ENCODE measurements around the gene GRID1.

DNA sequence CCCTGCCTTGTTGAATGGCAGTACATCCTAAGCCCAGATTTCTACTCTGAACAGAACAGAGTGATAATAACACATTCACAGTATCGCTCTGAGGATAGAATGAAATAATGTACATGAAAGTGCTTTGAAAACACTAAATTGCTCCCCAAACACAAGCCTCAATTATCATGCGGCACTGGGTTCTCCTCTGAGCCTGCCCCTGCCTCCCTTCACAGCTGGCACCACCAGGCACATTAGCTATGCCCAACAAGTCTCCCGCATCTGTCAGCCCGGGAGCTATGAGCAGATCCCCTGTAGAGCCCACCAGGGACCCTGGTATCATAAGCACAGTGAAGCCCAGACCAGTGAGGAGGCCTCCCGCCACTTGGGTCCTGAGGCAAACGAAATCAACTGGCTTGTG, 405.5 kb downstream of the GRID1 start:
- TF ChIP-seq, protein P1, sequence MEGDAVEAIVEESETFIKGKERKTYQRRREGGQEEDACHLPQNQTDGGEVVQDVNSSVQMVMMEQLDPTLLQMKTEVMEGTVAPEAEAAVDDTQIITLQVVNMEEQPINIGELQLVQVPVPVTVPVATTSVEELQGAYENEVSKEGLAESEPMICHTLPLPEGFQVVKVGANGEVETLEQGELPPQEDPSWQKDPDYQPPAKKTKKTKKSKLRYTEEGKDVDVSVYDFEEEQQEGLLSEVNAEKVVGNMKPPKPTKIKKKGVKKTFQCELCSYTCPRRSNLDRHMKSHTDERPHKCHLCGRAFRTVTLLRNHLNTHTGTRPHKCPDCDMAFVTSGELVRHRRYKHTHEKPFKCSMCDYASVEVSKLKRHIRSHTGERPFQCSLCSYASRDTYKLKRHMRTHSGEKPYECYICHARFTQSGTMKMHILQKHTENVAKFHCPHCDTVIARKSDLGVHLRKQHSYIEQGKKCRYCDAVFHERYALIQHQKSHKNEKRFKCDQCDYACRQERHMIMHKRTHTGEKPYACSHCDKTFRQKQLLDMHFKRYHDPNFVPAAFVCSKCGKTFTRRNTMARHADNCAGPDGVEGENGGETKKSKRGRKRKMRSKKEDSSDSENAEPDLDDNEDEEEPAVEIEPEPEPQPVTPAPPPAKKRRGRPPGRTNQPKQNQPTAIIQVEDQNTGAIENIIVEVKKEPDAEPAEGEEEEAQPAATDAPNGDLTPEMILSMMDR (IDR thresholded peaks at IDR 0.05) = no peak
- TF ChIP-seq POLR2A (IDR thresholded peaks at IDR 0.05) = no peak

Measured in Peyer's patch (tissue), 4 donors.